ENCODE results near the gene GAS2L3.

DNA sequence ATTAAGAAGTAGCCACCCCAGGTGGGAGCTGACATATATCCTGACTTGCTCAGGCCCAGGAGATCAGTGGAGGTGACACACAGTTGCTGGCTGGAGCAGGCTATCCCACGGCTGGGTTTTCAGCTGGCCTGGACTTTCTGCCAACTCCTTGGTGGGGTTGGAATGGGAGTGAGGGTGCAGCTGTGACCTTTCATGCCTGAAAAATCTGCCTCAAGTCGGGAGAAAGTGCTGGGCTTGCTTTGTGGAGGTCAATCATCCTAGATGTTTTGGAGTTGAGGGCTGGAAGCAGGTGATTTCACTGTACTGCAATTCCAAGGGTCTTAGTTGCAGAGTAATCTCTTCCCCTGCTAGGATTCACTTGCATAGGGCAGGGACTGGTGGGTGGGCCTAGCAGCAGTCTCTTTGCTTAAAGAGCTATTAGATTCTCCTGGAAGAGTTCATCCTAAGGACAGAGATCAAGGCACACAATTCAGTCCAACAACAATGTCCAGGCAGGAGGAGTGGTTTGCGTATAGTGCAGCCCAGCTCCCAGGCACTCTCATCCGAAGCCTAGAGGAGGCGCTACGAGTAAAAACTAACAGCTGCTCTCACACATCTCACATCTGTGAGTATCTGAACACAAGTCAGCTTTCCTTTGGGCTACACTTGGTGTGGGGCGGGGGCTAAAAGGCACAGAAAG, 98.1 kb downstream of the GAS2L3 start:
- TF ChIP-seq, protein P1, sequence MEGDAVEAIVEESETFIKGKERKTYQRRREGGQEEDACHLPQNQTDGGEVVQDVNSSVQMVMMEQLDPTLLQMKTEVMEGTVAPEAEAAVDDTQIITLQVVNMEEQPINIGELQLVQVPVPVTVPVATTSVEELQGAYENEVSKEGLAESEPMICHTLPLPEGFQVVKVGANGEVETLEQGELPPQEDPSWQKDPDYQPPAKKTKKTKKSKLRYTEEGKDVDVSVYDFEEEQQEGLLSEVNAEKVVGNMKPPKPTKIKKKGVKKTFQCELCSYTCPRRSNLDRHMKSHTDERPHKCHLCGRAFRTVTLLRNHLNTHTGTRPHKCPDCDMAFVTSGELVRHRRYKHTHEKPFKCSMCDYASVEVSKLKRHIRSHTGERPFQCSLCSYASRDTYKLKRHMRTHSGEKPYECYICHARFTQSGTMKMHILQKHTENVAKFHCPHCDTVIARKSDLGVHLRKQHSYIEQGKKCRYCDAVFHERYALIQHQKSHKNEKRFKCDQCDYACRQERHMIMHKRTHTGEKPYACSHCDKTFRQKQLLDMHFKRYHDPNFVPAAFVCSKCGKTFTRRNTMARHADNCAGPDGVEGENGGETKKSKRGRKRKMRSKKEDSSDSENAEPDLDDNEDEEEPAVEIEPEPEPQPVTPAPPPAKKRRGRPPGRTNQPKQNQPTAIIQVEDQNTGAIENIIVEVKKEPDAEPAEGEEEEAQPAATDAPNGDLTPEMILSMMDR (IDR thresholded peaks at IDR 0.05; ENCODE audit: insufficient read depth, low read depth, low read length) = no peak
- no peak for TF ChIP-seq EZH2 (IDR thresholded peaks at IDR 0.05; ENCODE audit: insufficient read depth, low read length)
